Forelimb muscle (tissue), 1 donor: Measurements from ENCODE around the gene CELSR3. TPM values are rescaled to one million over a fixed set of nuclear protein-coding genes. Genes with fewer than 3 reads are reported as not detected.

ENCODE experiments used
- polyA plus RNA-seq: library from polyadenylated mRNA; unstranded; fragments of 120-200 nt; gene quantifications from one replicate; pipeline ENCODE4 v1.2.1, GENCODE V29; 2013; ENCODE audit not compliant: insufficient read length

The CELSR3 gene
- polyA plus RNA-seq, 1 donor, result 0.35 TPM

Other genes with a start within 250 kb of the CELSR3 start
- gene PLXNB1, start 232.8 kb downstream of the CELSR3 start, polyA plus RNA-seq, result 17.3 TPM
- 11.0 TPM for gene CCDC51, start 222.8 kb downstream of the CELSR3 start, polyA plus RNA-seq
- gene TMA7, start 222.6 kb downstream of the CELSR3 start, polyA plus RNA-seq, result 160 TPM
- 7.3 TPM for gene ATRIP, start 216.1 kb downstream of the CELSR3 start, polyA plus RNA-seq
- 58.4 TPM for gene SHISA5, start 158.7 kb downstream of the CELSR3 start, polyA plus RNA-seq
- gene PFKFB4, start 106.1 kb downstream of the CELSR3 start, polyA plus RNA-seq, result 5.1 TPM
- gene UCN2, start 99.1 kb downstream of the CELSR3 start, polyA plus RNA-seq, result 0.19 TPM
- gene COL7A1, start 67.6 kb downstream of the CELSR3 start, polyA plus RNA-seq, result 6.4 TPM
- 204 TPM for gene UQCRC1, start 53.2 kb downstream of the CELSR3 start, polyA plus RNA-seq
- gene TMEM89, start 41.1 kb downstream of the CELSR3 start, polyA plus RNA-seq, result not detected
- 8.9 TPM for gene SLC26A6, start 27.4 kb downstream of the CELSR3 start, polyA plus RNA-seq
- gene NCKIPSD, start 23.0 kb upstream of the CELSR3 start, polyA plus RNA-seq, result 8.1 TPM
- gene IP6K2, start 54.3 kb upstream of the CELSR3 start, polyA plus RNA-seq, result 81.6 TPM
- 41.3 TPM for gene PRKAR2A, start 185.0 kb upstream of the CELSR3 start, polyA plus RNA-seq
- 19.0 TPM for gene SLC25A20, start 236.0 kb upstream of the CELSR3 start, polyA plus RNA-seq